ENCODE results near the gene HIVEP1. TPM values are rescaled to one million over a fixed set of nuclear protein-coding genes. Genes with fewer than 3 reads are reported as not detected.

The HIVEP1 gene
- total RNA-seq, 2 donors from 2014 or later: 33.6 to 35.1 TPM

- H3K9me3 ChIP-seq (ENCODE audit: control insufficient read depth, low read length): no peaks in the 10 kb centered on the region
- TF ChIP-seq CTCF (conservative IDR thresholded peaks at IDR 0.05): no peak
- peaks cover 37% of the 10 kb centered on the region for H3K36me3 Mint-ChIP-seq (ENCODE audit: low read depth)
- H3K36me3 ChIP-seq (ENCODE audit: control insufficient read depth, insufficient read depth, low read length): peaks cover 39% of the 10 kb centered on the region
- WGBS, 2 experiments (ENCODE audit: insufficient coverage in 1 of 2, insufficient read length in 1 of 2): 95 to 99% methylated on average over 10 to 16 of the region's 19 CpGs
- H3K27ac Mint-ChIP-seq: peak overlapping the region; percentile 52
- no peaks in the 10 kb centered on the region for H3K9me3 Mint-ChIP-seq
- no peaks in the 10 kb centered on the region for H3K4me1 ChIP-seq (ENCODE audit: control insufficient read depth, insufficient read depth, low read length)
- no peak overlapping the region for H3K27ac ChIP-seq (ENCODE audit: low read depth, low read length)
- H3K27me3 ChIP-seq (ENCODE audit: control insufficient read depth, insufficient read depth, low read length, poor library complexity, severe bottlenecking): no peaks in the 10 kb centered on the region
- H3K9ac ChIP-seq (ENCODE audit: extremely low read depth, low read length, poor library complexity, severe bottlenecking): no peak overlapping the region
- no peaks in the 10 kb centered on the region for H3K4me1 Mint-ChIP-seq
- no peak overlapping the region for H3K4me3 ChIP-seq (ENCODE audit: low read length)
- DNase-seq: no peak
- no peak overlapping the region for H3K4me3 Mint-ChIP-seq
- H3K27me3 Mint-ChIP-seq (ENCODE audit: insufficient read depth): no peaks in the 10 kb centered on the region
Observed at GRCh38 chr6:12163744-12164507, 151.8 kb downstream of the HIVEP1 start.

GRCh38 chr6:12164508-12164770, 152.3 kb downstream of the HIVEP1 start:
- DNase-seq: no peak
- Histone ChIP-seq H3K27me3 (ENCODE audit: control insufficient read depth, insufficient read depth, low read length, poor library complexity, severe bottlenecking) (no peaks in the 10 kb centered on the region), H3K4me3 (ENCODE audit: low read length) (no peak overlapping the region), H3K4me1 (ENCODE audit: control insufficient read depth, insufficient read depth, low read length) (no peaks in the 10 kb centered on the region), H3K9ac (ENCODE audit: extremely low read depth, low read length, poor library complexity, severe bottlenecking) (no peak overlapping the region), H3K36me3 (ENCODE audit: control insufficient read depth, insufficient read depth, low read length) (peaks cover 39% of the 10 kb centered on the region), H3K27ac (ENCODE audit: low read depth, low read length) (no peak overlapping the region), H3K9me3 (ENCODE audit: control insufficient read depth, low read length) (no peaks in the 10 kb centered on the region)
- Mint-ChIP-seq H3K36me3 (ENCODE audit: low read depth) (peaks cover 37% of the 10 kb centered on the region), H3K4me1 (no peaks in the 10 kb centered on the region), H3K4me3 (no peak overlapping the region), H3K27ac (no peak overlapping the region), H3K27me3 (ENCODE audit: insufficient read depth) (no peaks in the 10 kb centered on the region), H3K9me3 (no peaks in the 10 kb centered on the region)
- TF ChIP-seq CTCF (conservative IDR thresholded peaks at IDR 0.05): no peak

GRCh38 chr6:12165297-12165696, 153.2 kb downstream of the HIVEP1 start:
- H3K9me3 Mint-ChIP-seq: no peaks in the 10 kb centered on the region
- H3K27me3 ChIP-seq (ENCODE audit: control insufficient read depth, insufficient read depth, low read length, poor library complexity, severe bottlenecking): no peaks in the 10 kb centered on the region
- H3K4me3 Mint-ChIP-seq: no peak overlapping the region
- H3K4me3 ChIP-seq (ENCODE audit: low read length): no peak overlapping the region
- peaks cover 34% of the 10 kb centered on the region for H3K36me3 Mint-ChIP-seq (ENCODE audit: low read depth)
- H3K4me1 ChIP-seq (ENCODE audit: control insufficient read depth, insufficient read depth, low read length): no peaks in the 10 kb centered on the region
- no peak overlapping the region for H3K9ac ChIP-seq (ENCODE audit: extremely low read depth, low read length, poor library complexity, severe bottlenecking)
- no peaks in the 10 kb centered on the region for H3K4me1 Mint-ChIP-seq
- H3K27ac Mint-ChIP-seq: no peak overlapping the region
- no peak for DNase-seq
- no peaks in the 10 kb centered on the region for H3K9me3 ChIP-seq (ENCODE audit: control insufficient read depth, low read length)
- no peaks in the 10 kb centered on the region for H3K27me3 Mint-ChIP-seq (ENCODE audit: insufficient read depth)
- no peak for TF ChIP-seq CTCF (conservative IDR thresholded peaks at IDR 0.05)
- 94 to 97% methylated on average over 3 to 4 of the region's 4 CpGs for WGBS, 2 experiments (ENCODE audit: insufficient coverage in 1 of 2, insufficient read length in 1 of 2)
- H3K27ac ChIP-seq (ENCODE audit: low read depth, low read length): no peak overlapping the region
- H3K36me3 ChIP-seq (ENCODE audit: control insufficient read depth, insufficient read depth, low read length): peaks cover 39% of the 10 kb centered on the region

All from endodermal cell (in vitro differentiated cells).